Prostate gland (tissue), 1 donor: Measurements from ENCODE around the gene DMXL2.

ENCODE experiments used
- POLR2A ChIP-seq: fragments of 450-650 bp; IDR thresholded peaks from one replicate; pipeline ENCODE4 v1.6.1; 2016; ENCODE audit warnings: antibody characterized with exemption, mild to moderate bottlenecking
- POLR2AphosphoS5 ChIP-seq: sonication (generic); formaldehyde crosslinking; IDR thresholded peaks from one replicate; pipeline ENCODE4 v1.6.1; 2017; ENCODE audit warnings: antibody characterized with exemption

DNA sequence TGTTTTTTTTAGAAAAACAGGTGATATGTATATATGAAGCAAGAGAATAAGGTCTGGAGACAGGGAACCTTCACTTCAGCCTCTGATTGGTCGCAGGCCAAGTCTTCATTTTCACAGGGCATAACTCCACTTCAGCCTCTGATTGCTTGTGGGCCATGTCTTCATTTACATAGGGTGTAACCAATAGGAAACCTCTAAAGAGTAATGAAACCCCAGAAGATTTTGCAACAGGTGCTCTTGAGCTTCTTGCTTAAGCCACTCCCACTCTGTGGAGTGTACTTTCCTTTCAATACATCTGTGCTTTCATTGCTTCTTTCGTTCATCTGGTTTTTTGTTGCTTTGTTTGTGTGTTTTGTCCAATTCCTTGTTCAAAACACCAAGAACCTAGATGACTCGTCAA is 36.1 kb upstream of the DMXL2 start:
- TF ChIP-seq POLR2AphosphoS5 (no peak), POLR2A (no peak)
